Measurements from ENCODE around the gene SPRY4. TPM values are rescaled to one million over a fixed set of nuclear protein-coding genes. Genes with fewer than 3 reads are reported as not detected.

Gene SPRY4
- total RNA-seq, 1 donor = 5.4 TPM

DNA sequence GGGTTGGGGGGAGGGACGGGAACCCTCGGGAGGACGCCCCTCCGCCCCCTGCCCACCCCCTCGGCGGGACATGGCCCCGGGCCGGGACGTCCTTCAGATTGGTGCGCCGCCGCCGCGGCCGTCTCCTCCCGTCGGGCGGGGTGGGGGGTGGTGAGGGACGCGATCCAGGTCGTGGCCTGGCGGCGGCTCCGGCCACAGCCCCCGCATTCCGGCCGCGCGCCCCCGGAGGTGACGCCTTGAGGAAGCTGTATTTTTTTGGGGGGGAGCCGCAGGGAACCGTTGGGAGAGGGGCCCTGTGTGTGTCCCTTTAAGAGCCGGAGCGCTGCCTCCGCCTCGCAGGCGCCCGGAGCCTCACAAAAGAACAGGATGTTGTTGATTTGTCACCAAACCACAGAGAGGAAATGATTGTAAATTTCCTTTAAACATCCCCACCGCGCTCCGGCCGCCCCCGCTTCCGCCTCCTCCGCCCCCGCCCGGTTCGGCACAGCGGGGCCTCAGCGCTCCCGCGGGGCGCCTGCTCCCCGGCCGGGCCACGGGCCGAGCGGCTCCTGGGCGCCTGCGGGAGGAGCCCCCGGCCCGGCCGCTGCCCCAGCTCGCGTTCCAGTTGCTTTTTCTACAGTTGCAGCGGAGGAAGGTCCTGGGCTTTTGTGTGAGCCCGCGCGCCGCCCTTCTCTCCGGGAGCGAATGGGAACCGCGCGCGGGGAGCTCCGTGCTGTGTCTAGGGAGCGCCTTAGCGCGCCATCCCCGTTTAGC, 32.1 kb upstream of the SPRY4 start:
- H3K4me1 ChIP-seq (ENCODE audit: insufficient read depth, low read length) = peaks cover 20% of the 10 kb centered on the region
- no peaks in the 10 kb centered on the region for H4K20me1 ChIP-seq (ENCODE audit: insufficient read depth, low read length)
- H3K9me3 ChIP-seq (ENCODE audit: low read depth, low read length) = no peaks in the 10 kb centered on the region
- H3K4me3 ChIP-seq (ENCODE audit: insufficient read depth, low read length) = peak overlapping the region; percentile 82
- DNase-seq (ENCODE audit: insufficient read length, low spot score, missing footprints) = peak; percentile 99
- peak overlapping the region; percentile 92 for H2AFZ ChIP-seq (ENCODE audit: low read length)
- no peaks in the 10 kb centered on the region for H3K36me3 ChIP-seq (ENCODE audit: insufficient read depth, low read length)
- peak overlapping the region; percentile 96 for H3K4me2 ChIP-seq (ENCODE audit: insufficient read depth, low read length)
- H3K79me2 ChIP-seq (ENCODE audit: insufficient read depth, low read length) = peaks cover 7% of the 10 kb centered on the region
- no peaks in the 10 kb centered on the region for H3K27me3 ChIP-seq (ENCODE audit: insufficient read depth, low read length)
- TF ChIP-seq, protein P1, sequence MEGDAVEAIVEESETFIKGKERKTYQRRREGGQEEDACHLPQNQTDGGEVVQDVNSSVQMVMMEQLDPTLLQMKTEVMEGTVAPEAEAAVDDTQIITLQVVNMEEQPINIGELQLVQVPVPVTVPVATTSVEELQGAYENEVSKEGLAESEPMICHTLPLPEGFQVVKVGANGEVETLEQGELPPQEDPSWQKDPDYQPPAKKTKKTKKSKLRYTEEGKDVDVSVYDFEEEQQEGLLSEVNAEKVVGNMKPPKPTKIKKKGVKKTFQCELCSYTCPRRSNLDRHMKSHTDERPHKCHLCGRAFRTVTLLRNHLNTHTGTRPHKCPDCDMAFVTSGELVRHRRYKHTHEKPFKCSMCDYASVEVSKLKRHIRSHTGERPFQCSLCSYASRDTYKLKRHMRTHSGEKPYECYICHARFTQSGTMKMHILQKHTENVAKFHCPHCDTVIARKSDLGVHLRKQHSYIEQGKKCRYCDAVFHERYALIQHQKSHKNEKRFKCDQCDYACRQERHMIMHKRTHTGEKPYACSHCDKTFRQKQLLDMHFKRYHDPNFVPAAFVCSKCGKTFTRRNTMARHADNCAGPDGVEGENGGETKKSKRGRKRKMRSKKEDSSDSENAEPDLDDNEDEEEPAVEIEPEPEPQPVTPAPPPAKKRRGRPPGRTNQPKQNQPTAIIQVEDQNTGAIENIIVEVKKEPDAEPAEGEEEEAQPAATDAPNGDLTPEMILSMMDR (IDR thresholded peaks at IDR 0.05; ENCODE audit: extremely low read depth, low read depth, low read length) = no peak
- peak overlapping the region; percentile 82 for H3K27ac ChIP-seq (ENCODE audit: low read depth, low read length)

GRCh38 chr5:142356349-142356715, 31.5 kb upstream of the SPRY4 start:
- Histone ChIP-seq H3K9me3 (ENCODE audit: low read depth, low read length) (no peaks in the 10 kb centered on the region), H3K4me1 (ENCODE audit: insufficient read depth, low read length) (peaks cover 20% of the 10 kb centered on the region), H4K20me1 (ENCODE audit: insufficient read depth, low read length) (no peaks in the 10 kb centered on the region), H3K27ac (ENCODE audit: low read depth, low read length) (peak overlapping the region; percentile 82), H3K4me3 (ENCODE audit: insufficient read depth, low read length) (peak overlapping the region; percentile 82), H3K27me3 (ENCODE audit: insufficient read depth, low read length) (no peaks in the 10 kb centered on the region), H2AFZ (ENCODE audit: low read length) (peak overlapping the region; percentile 78), H3K79me2 (ENCODE audit: insufficient read depth, low read length) (peaks cover 7% of the 10 kb centered on the region), H3K36me3 (ENCODE audit: insufficient read depth, low read length) (no peaks in the 10 kb centered on the region), H3K4me2 (ENCODE audit: insufficient read depth, low read length) (peak overlapping the region; percentile 96)
- peak; percentile 93 for DNase-seq (ENCODE audit: insufficient read length, low spot score, missing footprints)
- TF ChIP-seq, protein P1 (IDR thresholded peaks at IDR 0.05; ENCODE audit: extremely low read depth, low read depth, low read length) = no peak

GRCh38 chr5:142353071-142353472, 28.3 kb upstream of the SPRY4 start:
- Histone ChIP-seq H3K4me2 (ENCODE audit: insufficient read depth, low read length) (no peak overlapping the region), H3K79me2 (ENCODE audit: insufficient read depth, low read length) (peaks cover 2% of the 10 kb centered on the region), H3K9me3 (ENCODE audit: low read depth, low read length) (no peaks in the 10 kb centered on the region), H4K20me1 (ENCODE audit: insufficient read depth, low read length) (no peaks in the 10 kb centered on the region), H3K36me3 (ENCODE audit: insufficient read depth, low read length) (no peaks in the 10 kb centered on the region), H2AFZ (ENCODE audit: low read length) (peak overlapping the region; percentile 53), H3K4me1 (ENCODE audit: insufficient read depth, low read length) (peaks cover 8% of the 10 kb centered on the region), H3K4me3 (ENCODE audit: insufficient read depth, low read length) (no peak overlapping the region), H3K27ac (ENCODE audit: low read depth, low read length) (no peak overlapping the region), H3K27me3 (ENCODE audit: insufficient read depth, low read length) (no peaks in the 10 kb centered on the region)
- no peak for DNase-seq (ENCODE audit: insufficient read length, low spot score, missing footprints)
- TF ChIP-seq, protein P1 (IDR thresholded peaks at IDR 0.05; ENCODE audit: extremely low read depth, low read depth, low read length) = no peak

- H2AFZ ChIP-seq (ENCODE audit: low read length) = no peak overlapping the region
- H3K36me3 ChIP-seq (ENCODE audit: insufficient read depth, low read length) = peaks cover 4% of the 10 kb centered on the region
Measured at GRCh38 chr5:142350021-142350420, 25.2 kb upstream of the SPRY4 start.

More at GRCh38 chr5:142350021-142350420, 25.2 kb upstream of the SPRY4 start:
- TF ChIP-seq, protein P1 (IDR thresholded peaks at IDR 0.05; ENCODE audit: extremely low read depth, low read depth, low read length) = no peak
- Histone ChIP-seq H3K4me3 (ENCODE audit: insufficient read depth, low read length) (no peak overlapping the region), H3K4me2 (ENCODE audit: insufficient read depth, low read length) (no peak overlapping the region), H3K9me3 (ENCODE audit: low read depth, low read length) (peaks cover 4% of the 10 kb centered on the region), H3K4me1 (ENCODE audit: insufficient read depth, low read length) (no peaks in the 10 kb centered on the region), H3K27ac (ENCODE audit: low read depth, low read length) (no peak overlapping the region), H4K20me1 (ENCODE audit: insufficient read depth, low read length) (no peaks in the 10 kb centered on the region), H3K27me3 (ENCODE audit: insufficient read depth, low read length) (no peaks in the 10 kb centered on the region), H3K79me2 (ENCODE audit: insufficient read depth, low read length) (no peaks in the 10 kb centered on the region)
- DNase-seq (ENCODE audit: insufficient read length, low spot score, missing footprints) = no peak

Data from osteoblast (primary cell).